Measurements from ENCODE around the gene CYB5D1.

GRCh38 chr17:7842380-7843256, 15.2 kb upstream of the CYB5D1 start:
- TF ChIP-seq CTCF (conservative IDR thresholded peaks at IDR 0.05 in 1 of 2, IDR thresholded peaks at IDR 0.05 in 1 of 2; ENCODE audit: low read depth in 1 of 2, low read length in 2 of 2) (no peak), EZH2 (IDR thresholded peaks at IDR 0.05; ENCODE audit: low read length, missing control alignments) (no peak)

All from fibroblast of lung (primary cell).